Measurements from ENCODE around the gene CFAP298. TPM values are rescaled to one million over a fixed set of nuclear protein-coding genes. Genes with fewer than 3 reads are reported as not detected.

CFAP298 gene
- total RNA-seq, 1 donor from 2014 or later: 43.8 TPM

GRCh38 chr21:32560896-32561295, 51.3 kb downstream of the CFAP298 start:
- no peak for TF ChIP-seq CTCF (conservative IDR thresholded peaks at IDR 0.05)
- Mint-ChIP-seq H3K27me3 (no peaks in the 10 kb centered on the region), H3K4me3 (no peak overlapping the region), H3K4me1 (ENCODE audit: unreplicated experiment) (no peaks in the 10 kb centered on the region), H3K36me3 (no peaks in the 10 kb centered on the region), H3K27ac (no peak overlapping the region), H3K9me3 (peaks cover 8% of the 10 kb centered on the region)
- no peak for DNase-seq (ENCODE audit: extremely low spot score, unreplicated experiment)

GRCh38 chr21:32559006-32559610, 53.1 kb downstream of the CFAP298 start:
- no peaks in the 10 kb centered on the region for H3K36me3 Mint-ChIP-seq
- H3K4me3 Mint-ChIP-seq: no peak overlapping the region
- no peak for TF ChIP-seq CTCF (conservative IDR thresholded peaks at IDR 0.05)
- no peaks in the 10 kb centered on the region for H3K4me1 Mint-ChIP-seq (ENCODE audit: unreplicated experiment)
- H3K9me3 Mint-ChIP-seq: no peaks in the 10 kb centered on the region
- no peaks in the 10 kb centered on the region for H3K27me3 Mint-ChIP-seq
- DNase-seq (ENCODE audit: extremely low spot score, unreplicated experiment): no peak
- H3K27ac Mint-ChIP-seq: no peak overlapping the region

GRCh38 chr21:32558106-32558505, 54.1 kb downstream of the CFAP298 start:
- Mint-ChIP-seq H3K4me3 (no peak overlapping the region), H3K27me3 (no peaks in the 10 kb centered on the region), H3K9me3 (no peaks in the 10 kb centered on the region), H3K4me1 (ENCODE audit: unreplicated experiment) (no peaks in the 10 kb centered on the region), H3K27ac (no peak overlapping the region), H3K36me3 (no peaks in the 10 kb centered on the region)
- DNase-seq (ENCODE audit: extremely low spot score, unreplicated experiment): no peak
- TF ChIP-seq CTCF (conservative IDR thresholded peaks at IDR 0.05): no peak

- TF ChIP-seq CTCF (conservative IDR thresholded peaks at IDR 0.05): no peak
- DNase-seq (ENCODE audit: extremely low spot score, unreplicated experiment): no peak
- Mint-ChIP-seq H3K9me3 (no peaks in the 10 kb centered on the region), H3K4me1 (ENCODE audit: unreplicated experiment) (no peaks in the 10 kb centered on the region), H3K36me3 (no peaks in the 10 kb centered on the region), H3K27me3 (peaks cover 5% of the 10 kb centered on the region), H3K4me3 (no peak overlapping the region), H3K27ac (no peak overlapping the region)
Observed at GRCh38 chr21:32554832-32555638, 57.1 kb downstream of the CFAP298 start.

GRCh38 chr21:32549886-32550285, 62.3 kb downstream of the CFAP298 start:
- H3K27ac Mint-ChIP-seq: no peak overlapping the region
- H3K36me3 Mint-ChIP-seq: no peaks in the 10 kb centered on the region
- peaks cover 5% of the 10 kb centered on the region for H3K27me3 Mint-ChIP-seq
- DNase-seq (ENCODE audit: extremely low spot score, unreplicated experiment): no peak
- TF ChIP-seq CTCF (conservative IDR thresholded peaks at IDR 0.05): no peak
- no peak overlapping the region for H3K4me3 Mint-ChIP-seq
- H3K4me1 Mint-ChIP-seq (ENCODE audit: unreplicated experiment): no peaks in the 10 kb centered on the region
- no peaks in the 10 kb centered on the region for H3K9me3 Mint-ChIP-seq

Data from type B pancreatic cell (in vitro differentiated cells).